BLaER1 (cell line): ENCODE results near the gene CHST8.

Source experiments
- H3K27ac ChIP-seq: shearing (Covaris generic); formaldehyde crosslinking; 2 replicates; pipeline ENCODE4 v1.8.1; 2022
- H3K27me3 ChIP-seq: shearing (Covaris generic); formaldehyde crosslinking; 2 replicates; pipeline ENCODE4 v1.8.1; 2022
- H3K36me3 ChIP-seq: shearing (Covaris generic); formaldehyde crosslinking; 2 replicates; pipeline ENCODE4 v1.8.1; 2022
- H3K4me1 ChIP-seq: shearing (Covaris generic); formaldehyde crosslinking; 2 replicates; pipeline ENCODE4 v1.8.1; 2022
- H3K4me2 ChIP-seq: shearing (Covaris generic); formaldehyde crosslinking; 2 replicates; pipeline ENCODE4 v1.8.1; 2022
- H3K4me3 ChIP-seq: shearing (Covaris generic); formaldehyde crosslinking; 2 replicates; pipeline ENCODE4 v1.8.1; 2022
- H3K9ac ChIP-seq: shearing (Covaris generic); formaldehyde crosslinking; 2 replicates; pipeline ENCODE4 v1.8.1; 2022
- H3K9me3 ChIP-seq: shearing (Covaris generic); formaldehyde crosslinking; 2 replicates; pipeline ENCODE4 v1.8.1; 2022
- H4K20me1 ChIP-seq: shearing (Covaris generic); formaldehyde crosslinking; 2 replicates; pipeline ENCODE4 v1.8.1; 2022
- Cebpa-rat ChIP-seq: shearing (Covaris generic); IDR thresholded peaks from 2 replicates; pipeline ENCODE4 v1.8.1; 2022

The CHST8 gene

DNA sequence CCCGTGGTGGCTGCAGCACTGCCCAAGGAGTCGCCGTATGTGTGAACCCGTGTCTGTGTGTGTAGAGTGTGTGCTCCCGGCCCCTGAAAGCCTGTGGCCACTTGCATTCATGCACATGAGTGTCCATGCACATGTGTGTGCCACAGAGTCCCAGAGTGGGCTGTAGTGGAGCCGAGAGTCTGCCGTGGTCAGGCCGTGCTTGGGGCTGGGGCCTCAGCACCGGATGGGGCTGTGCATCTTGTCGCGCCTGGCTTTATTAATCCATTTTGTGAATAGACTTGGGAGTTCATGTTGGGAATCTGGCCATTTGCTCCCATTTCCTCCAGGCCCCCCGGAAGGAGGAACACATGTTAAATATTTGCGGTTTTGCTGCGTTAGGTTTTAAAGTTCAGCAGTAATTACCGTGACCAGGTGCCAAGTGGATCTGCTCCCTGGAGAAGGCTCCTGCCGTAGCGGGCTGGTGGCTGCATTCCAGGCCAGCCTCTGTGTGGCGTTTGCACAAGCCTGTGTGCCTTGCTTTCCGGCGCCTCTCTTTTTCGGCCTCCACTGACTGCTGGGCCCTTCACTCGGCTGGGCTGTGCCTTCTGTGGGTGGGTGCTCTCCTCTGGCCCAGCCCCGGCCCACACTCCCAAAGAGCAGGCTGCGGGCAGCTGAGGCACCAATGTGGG, 105.7 kb downstream of the CHST8 start:
- H4K20me1 ChIP-seq, result no peaks in the 10 kb centered on the region
- H3K27me3 ChIP-seq, result no peaks in the 10 kb centered on the region
- H3K4me1 ChIP-seq, result peaks cover 8% of the 10 kb centered on the region

GRCh38 chr19:33728141-33728540, 106.4 kb downstream of the CHST8 start:
- Histone ChIP-seq H4K20me1 (no peaks in the 10 kb centered on the region), H3K27me3 (no peaks in the 10 kb centered on the region), H3K36me3 (no peaks in the 10 kb centered on the region), H3K4me2 (no peak overlapping the region), H3K4me1 (peaks cover 8% of the 10 kb centered on the region), H3K27ac (no peak overlapping the region), H3K9ac (no peak overlapping the region), H3K4me3 (no peak overlapping the region), H3K9me3 (0 out of 2 replicates have a peak, but pooled peaks cover 6% of the 10 kb centered on the region)
- no peak for TF ChIP-seq Cebpa-rat

More for the DNA sequence above, 105.7 kb downstream of the CHST8 start:
- Histone ChIP-seq H3K27ac (no peak overlapping the region), H3K4me3 (no peak overlapping the region), H3K4me2 (no peak overlapping the region), H3K9me3 (0 out of 2 replicates have a peak, but pooled peaks cover 2% of the 10 kb centered on the region), H3K36me3 (no peaks in the 10 kb centered on the region), H3K9ac (no peak overlapping the region)
- TF ChIP-seq Cebpa-rat, result no peak

- Histone ChIP-seq H3K27ac (no peak overlapping the region), H3K4me2 (no peak overlapping the region), H3K4me3 (no peak overlapping the region), H4K20me1 (peaks cover 6% of the 10 kb centered on the region; the same call in 1 of the 2 replicates), H3K27me3 (no peaks in the 10 kb centered on the region), H3K9me3 (0 out of 2 replicates have a peak, but pooled peaks cover 6% of the 10 kb centered on the region), H3K4me1 (no peaks in the 10 kb centered on the region), H3K36me3 (no peaks in the 10 kb centered on the region), H3K9ac (no peak overlapping the region)
- no peak for TF ChIP-seq Cebpa-rat
Measured at GRCh38 chr19:33730858-33731607, 109.3 kb downstream of the CHST8 start.

DNA sequence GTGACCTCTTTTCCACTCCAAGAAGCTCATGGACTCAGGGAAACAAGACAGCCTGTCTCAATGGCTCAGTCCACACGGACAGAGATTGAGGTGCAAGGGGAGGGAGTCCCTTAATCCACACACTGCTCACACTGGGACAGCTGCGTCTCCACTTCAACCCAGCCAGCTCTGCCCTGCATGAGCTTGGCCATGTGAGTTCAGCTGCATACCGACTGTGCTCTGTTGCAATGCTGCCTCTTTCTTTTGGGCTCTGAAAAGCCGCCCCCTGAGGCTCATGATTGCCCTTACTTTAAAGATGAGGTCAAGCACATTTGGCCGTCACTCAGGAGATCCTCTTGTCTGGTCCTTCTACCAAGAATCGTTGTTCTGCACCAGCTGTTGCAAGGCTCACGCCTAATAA, 110.1 kb downstream of the CHST8 start:
- H3K27me3 ChIP-seq, result no peaks in the 10 kb centered on the region
- no peak overlapping the region for H3K4me2 ChIP-seq
- TF ChIP-seq Cebpa-rat, result no peak
- H3K9me3 ChIP-seq, result 0 out of 2 replicates have a peak, but pooled peaks cover 6% of the 10 kb centered on the region
- no peaks in the 10 kb centered on the region for H3K36me3 ChIP-seq
- H3K27ac ChIP-seq, result no peak overlapping the region
- no peaks in the 10 kb centered on the region for H3K4me1 ChIP-seq
- no peak overlapping the region for H3K9ac ChIP-seq
- no peak overlapping the region for H3K4me3 ChIP-seq
- H4K20me1 ChIP-seq, result peaks cover 6% of the 10 kb centered on the region; the same call in 1 of the 2 replicates

DNA sequence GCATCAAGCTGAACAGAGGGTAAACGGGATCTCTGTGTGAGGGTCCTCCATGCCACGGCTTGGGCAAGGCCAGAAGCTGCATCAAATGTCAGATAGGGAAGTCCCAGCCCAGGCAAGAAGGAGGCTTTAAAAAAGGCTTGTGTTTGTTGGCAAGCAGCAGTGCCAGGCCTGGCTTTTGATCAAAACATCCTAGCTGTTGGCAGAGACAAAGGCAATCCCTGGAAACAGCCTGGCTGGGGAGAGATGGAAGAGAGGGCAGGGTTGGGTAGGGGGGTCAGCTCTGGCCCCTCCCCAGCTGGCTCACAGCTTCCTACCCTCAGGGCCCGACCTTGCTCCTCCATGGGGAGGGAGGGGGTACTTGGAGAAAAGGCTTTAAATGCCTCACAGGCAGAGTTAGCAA, 113.2 kb downstream of the CHST8 start:
- H3K4me1 ChIP-seq, result no peaks in the 10 kb centered on the region
- H3K4me3 ChIP-seq, result no peak overlapping the region
- H3K27ac ChIP-seq, result no peak overlapping the region
- no peaks in the 10 kb centered on the region for H3K36me3 ChIP-seq
- TF ChIP-seq Cebpa-rat, result no peak
- H4K20me1 ChIP-seq, result peaks cover 16% of the 10 kb centered on the region; the same call in 1 of the 2 replicates
- no peaks in the 10 kb centered on the region for H3K27me3 ChIP-seq
- no peak overlapping the region for H3K9ac ChIP-seq
- H3K4me2 ChIP-seq, result no peak overlapping the region
- 0 out of 2 replicates have a peak, but pooled peaks cover 6% of the 10 kb centered on the region for H3K9me3 ChIP-seq

DNA sequence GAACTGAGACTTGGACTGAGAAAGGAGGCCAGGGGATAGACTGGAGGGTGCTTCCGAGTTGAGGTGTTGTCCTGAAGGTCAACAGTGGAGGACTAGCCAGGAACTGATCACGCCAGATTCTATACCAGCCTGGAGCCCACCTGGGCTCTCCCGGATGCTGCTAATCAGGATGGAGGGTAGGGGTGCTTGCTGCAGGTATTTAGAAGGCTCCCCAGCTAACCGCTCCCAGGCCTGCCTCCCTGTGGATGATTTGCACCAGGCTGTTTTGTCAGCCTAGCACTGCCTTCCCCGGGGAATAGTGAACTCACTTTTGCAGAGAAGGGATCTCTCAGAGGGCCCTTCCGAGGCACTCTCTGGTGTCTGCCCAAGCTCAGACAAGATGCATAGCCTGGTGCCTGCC, 114.4 kb downstream of the CHST8 start:
- no peak for TF ChIP-seq Cebpa-rat
- no peak overlapping the region for H3K27ac ChIP-seq
- H3K9me3 ChIP-seq, result 0 out of 2 replicates have a peak, but pooled peaks cover 6% of the 10 kb centered on the region
- H3K4me2 ChIP-seq, result no peak overlapping the region
- H3K4me3 ChIP-seq, result no peak overlapping the region
- H3K4me1 ChIP-seq, result no peaks in the 10 kb centered on the region
- H4K20me1 ChIP-seq, result peaks cover 27% of the 10 kb centered on the region; the same call in 1 of the 2 replicates
- H3K27me3 ChIP-seq, result no peaks in the 10 kb centered on the region
- no peak overlapping the region for H3K9ac ChIP-seq
- no peaks in the 10 kb centered on the region for H3K36me3 ChIP-seq

GRCh38 chr19:33736787-33737186, 115.0 kb downstream of the CHST8 start:
- 0 out of 2 replicates have a peak, but pooled peaks cover 6% of the 10 kb centered on the region for H3K9me3 ChIP-seq
- H3K4me3 ChIP-seq, result no peak overlapping the region
- no peaks in the 10 kb centered on the region for H3K36me3 ChIP-seq
- no peak overlapping the region for H3K4me2 ChIP-seq
- H3K27ac ChIP-seq, result no peak overlapping the region
- no peak overlapping the region for H3K9ac ChIP-seq
- TF ChIP-seq Cebpa-rat, result no peak
- H4K20me1 ChIP-seq, result peaks cover 32% of the 10 kb centered on the region; the same call in 1 of the 2 replicates
- H3K4me1 ChIP-seq, result no peaks in the 10 kb centered on the region
- no peaks in the 10 kb centered on the region for H3K27me3 ChIP-seq

DNA sequence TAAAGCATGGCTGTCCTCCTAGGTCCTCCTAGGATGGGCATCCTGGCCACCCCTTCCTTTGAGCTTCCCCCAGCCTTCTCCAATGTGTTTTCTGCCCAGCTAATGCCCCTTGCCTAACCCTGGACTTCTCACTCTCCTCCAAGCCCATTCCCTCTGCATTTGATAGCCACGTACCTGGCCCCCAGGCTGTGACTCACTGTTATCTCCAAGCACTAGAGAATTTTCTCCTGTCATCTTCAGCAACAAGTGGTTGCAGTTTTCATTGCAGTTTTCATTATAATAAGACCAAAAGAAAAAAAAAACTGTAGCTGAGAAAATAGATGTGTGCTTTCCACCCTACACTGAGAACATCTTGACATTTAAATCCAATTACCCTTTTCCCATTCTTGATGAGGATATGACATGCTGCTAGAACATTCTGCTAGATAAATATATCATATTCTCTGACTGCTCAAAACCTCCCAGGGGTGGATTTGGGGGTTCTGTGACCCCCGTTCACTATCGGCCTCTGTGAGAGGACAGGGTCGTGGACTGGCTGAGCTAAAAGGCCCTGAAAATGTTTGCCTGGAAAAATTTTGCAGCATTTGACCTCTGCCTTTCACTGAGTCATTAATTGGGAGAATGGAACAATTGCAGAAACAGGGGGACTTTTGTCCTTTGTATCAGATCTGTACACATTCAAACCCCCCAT, 116.1 kb downstream of the CHST8 start:
- no peak overlapping the region for H3K4me2 ChIP-seq
- TF ChIP-seq Cebpa-rat, result no peak
- no peak overlapping the region for H3K4me3 ChIP-seq
- no peaks in the 10 kb centered on the region for H3K9me3 ChIP-seq
- H3K27ac ChIP-seq, result no peak overlapping the region
- no peaks in the 10 kb centered on the region for H3K27me3 ChIP-seq
- no peaks in the 10 kb centered on the region for H3K36me3 ChIP-seq
- H4K20me1 ChIP-seq, result peaks cover 32% of the 10 kb centered on the region; the same call in 1 of the 2 replicates
- no peak overlapping the region for H3K9ac ChIP-seq
- no peaks in the 10 kb centered on the region for H3K4me1 ChIP-seq

DNA sequence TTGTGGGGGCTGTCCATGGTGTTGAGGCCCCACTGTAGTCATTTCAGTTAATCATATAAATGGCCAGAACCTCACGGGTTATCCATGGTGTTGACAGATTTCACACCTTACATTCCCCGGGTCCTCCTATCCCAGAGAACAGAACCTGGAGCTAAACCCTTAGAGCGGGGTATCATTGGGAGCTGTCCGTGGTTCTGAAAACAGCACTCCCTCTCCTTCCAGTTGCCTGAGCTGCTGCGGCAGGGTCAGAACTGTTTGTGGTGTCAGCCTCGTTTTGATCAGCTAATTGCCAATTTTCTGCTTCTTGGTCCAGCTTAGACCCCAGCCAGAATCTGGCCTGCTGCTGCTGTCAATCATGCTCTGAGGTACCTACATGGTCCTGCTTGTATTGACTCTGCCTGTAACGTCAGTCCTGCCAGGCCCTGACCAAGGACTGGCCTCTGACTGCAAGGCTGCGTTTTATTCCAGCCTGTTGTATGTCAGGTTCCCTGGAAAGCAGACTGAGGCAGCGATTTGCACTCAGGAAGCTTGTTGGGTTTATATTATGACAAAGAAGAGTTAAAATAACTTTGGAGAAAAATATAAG, 119.2 kb downstream of the CHST8 start:
- TF ChIP-seq Cebpa-rat, result no peak
- no peak overlapping the region for H3K27ac ChIP-seq
- H3K36me3 ChIP-seq, result no peaks in the 10 kb centered on the region
- H3K4me3 ChIP-seq, result no peak overlapping the region
- H3K9me3 ChIP-seq, result no peaks in the 10 kb centered on the region
- H3K27me3 ChIP-seq, result no peaks in the 10 kb centered on the region
- no peak overlapping the region for H3K4me2 ChIP-seq
- H4K20me1 ChIP-seq, result peaks cover 26% of the 10 kb centered on the region; the same call in 1 of the 2 replicates
- no peak overlapping the region for H3K9ac ChIP-seq
- H3K4me1 ChIP-seq, result no peaks in the 10 kb centered on the region
